Peyer's patch (tissue), 4 donors: Measurements from ENCODE around the gene SERPINB4. TPM values are rescaled to one million over a fixed set of nuclear protein-coding genes. Genes with fewer than 3 reads are reported as not detected.

ENCODE experiments used
- DNase-seq, 3 donors: peaks; one replicate each; pipeline ENCODE4 v3.0.0-alpha.2; 2017 to 2019
- H3K27ac ChIP-seq, 4 donors: fragments of 200-600 bp; sonication (generic); one replicate each; pipeline ENCODE4 v1.5.1; 2016 to 2019
- H3K27me3 ChIP-seq, 2 donors: fragments of 200-600 bp; sonication (generic); one replicate each; pipeline ENCODE4 v1.5.1; 2019
- H3K36me3 ChIP-seq, 3 donors: fragments of 200-600 bp; sonication (generic); one replicate each; pipeline ENCODE4 v1.5.1; 2016 to 2019
- H3K4me1 ChIP-seq, 4 donors: fragments of 200-600 bp; sonication (generic); one replicate each; pipeline ENCODE4 v1.5.1; 2016 to 2019
- H3K4me3 ChIP-seq, 4 donors: fragments of 200-600 bp; sonication (generic); 1 replicate in 3 of 4; 2 replicates in 1 of 4; pipeline ENCODE4 v1.5.1; 2016 to 2019; ENCODE audit warnings: mild to moderate bottlenecking in 1 of 4
- H3K9me3 ChIP-seq, 4 donors: fragments of 200-600 bp; sonication (generic); one replicate each; pipeline ENCODE4 v1.5.1; 2016 to 2019; ENCODE audit warnings: mild to moderate bottlenecking in 1 of 4
- CTCF ChIP-seq, 6 experiments: fragments of 450-650 bp in 4 of 6; fragments of 200-600 bp in 2 of 6; sonication (generic) in 1 of 6; IDR thresholded peaks; one replicate each; pipeline ENCODE4 v1.5.1; 2017 to 2019; ENCODE audit warnings: antibody characterized with exemption in 6 of 6, mild to moderate bottlenecking in 3 of 6, moderate library complexity in 1 of 6
- POLR2A ChIP-seq, 2 donors: fragments of 450-650 bp; IDR thresholded peaks; one replicate each; pipeline ENCODE4 v1.5.1; 2017; ENCODE audit warnings: antibody characterized with exemption in 2 of 2, mild to moderate bottlenecking in 2 of 2, moderate library complexity in 2 of 2
- total RNA-seq, 4 donors: library from RNA; depleted of rRNA; stranded (reverse); fragments of >200 nt; gene quantifications; one replicate each; pipeline ENCODE4 v1.1.0, GENCODE V29; 2016

Gene SERPINB4
- total RNA-seq, 4 donors from 2014 or later, result not detected

- no peak for DNase-seq
- no peak for TF ChIP-seq CTCF (IDR thresholded peaks at IDR 0.05)
- TF ChIP-seq POLR2A (IDR thresholded peaks at IDR 0.05), result no peak
- no peaks in the 10 kb centered on the region for H3K36me3 ChIP-seq
- H3K9me3 ChIP-seq, result no peaks in the 10 kb centered on the region
- no peaks in the 10 kb centered on the region for H3K4me1 ChIP-seq
- H3K27me3 ChIP-seq, result no peaks in the 10 kb centered on the region
- no peak overlapping the region for H3K4me3 ChIP-seq
- H3K27ac ChIP-seq, result no peak overlapping the region
These were observed 55.1 kb downstream of the SERPINB4 start for GRCh38 chr18:63588909-63589308.

Other genes starting within 250 kb of the SERPINB4 start
- 10 to 100 TPM; 34.7 to 68.7 (median 47.0) TPM for gene VPS4B, start 221.8 kb downstream of the SERPINB4 start, total RNA-seq
- 10 to 100 TPM in 2 of 4 donors, 1 to 10 TPM in 2; 5.2 to 26.1 (median 14.7) TPM for gene SERPINB5, start 167.3 kb downstream of the SERPINB4 start, total RNA-seq
- not detected for gene SERPINB12, start 101.9 kb downstream of the SERPINB4 start, total RNA-seq
- not detected for gene SERPINB13, start 56.9 kb downstream of the SERPINB4 start, total RNA-seq
- not detected for gene SERPINB3, start 17.6 kb upstream of the SERPINB4 start, total RNA-seq
- not detected for gene SERPINB11, start 58.7 kb upstream of the SERPINB4 start, total RNA-seq
- gene SERPINB7, start 131.2 kb upstream of the SERPINB4 start, total RNA-seq, result not detected
- not detected for gene SERPINB2, start 243.4 kb upstream of the SERPINB4 start, total RNA-seq